ENCODE measurements around the gene CPT1B. TPM values are rescaled to one million over a fixed set of nuclear protein-coding genes. Genes with fewer than 3 reads are reported as not detected.

CPT1B gene
- total RNA-seq, 4 donors from 2014 or later, result 4.7 to 12.0 (median 6.8) TPM

GRCh38 chr22:50606165-50606945 lies 28.1 kb upstream of the CPT1B start:
- no peak overlapping the region for H3K4me3 ChIP-seq (ENCODE audit: low read depth, poor library complexity, severe bottlenecking)
- intact Hi-C loops (cut with DNase I; ENCODE audit: low total_unique reads), result no loop called here
- DNase-seq (ENCODE audit: low spot score in 2 of 2), result no peak
- 77% methylated on average over 19 of the region's 19 CpGs for WGBS, 2 donors
- no peak for TF ChIP-seq POLR2A (IDR thresholded peaks at IDR 0.05)
- TF ChIP-seq, protein P1, sequence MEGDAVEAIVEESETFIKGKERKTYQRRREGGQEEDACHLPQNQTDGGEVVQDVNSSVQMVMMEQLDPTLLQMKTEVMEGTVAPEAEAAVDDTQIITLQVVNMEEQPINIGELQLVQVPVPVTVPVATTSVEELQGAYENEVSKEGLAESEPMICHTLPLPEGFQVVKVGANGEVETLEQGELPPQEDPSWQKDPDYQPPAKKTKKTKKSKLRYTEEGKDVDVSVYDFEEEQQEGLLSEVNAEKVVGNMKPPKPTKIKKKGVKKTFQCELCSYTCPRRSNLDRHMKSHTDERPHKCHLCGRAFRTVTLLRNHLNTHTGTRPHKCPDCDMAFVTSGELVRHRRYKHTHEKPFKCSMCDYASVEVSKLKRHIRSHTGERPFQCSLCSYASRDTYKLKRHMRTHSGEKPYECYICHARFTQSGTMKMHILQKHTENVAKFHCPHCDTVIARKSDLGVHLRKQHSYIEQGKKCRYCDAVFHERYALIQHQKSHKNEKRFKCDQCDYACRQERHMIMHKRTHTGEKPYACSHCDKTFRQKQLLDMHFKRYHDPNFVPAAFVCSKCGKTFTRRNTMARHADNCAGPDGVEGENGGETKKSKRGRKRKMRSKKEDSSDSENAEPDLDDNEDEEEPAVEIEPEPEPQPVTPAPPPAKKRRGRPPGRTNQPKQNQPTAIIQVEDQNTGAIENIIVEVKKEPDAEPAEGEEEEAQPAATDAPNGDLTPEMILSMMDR (IDR thresholded peaks at IDR 0.05), result no peak

- WGBS, 2 donors, result 83 to 85% methylated on average over 20 of the region's 20 CpGs
- TF ChIP-seq, protein P1 (IDR thresholded peaks at IDR 0.05), result no peak
- no peak for TF ChIP-seq POLR2A (IDR thresholded peaks at IDR 0.05)
- no peak overlapping the region for H3K4me3 ChIP-seq (ENCODE audit: low read depth, poor library complexity, severe bottlenecking)
- no peak for DNase-seq (ENCODE audit: low spot score in 2 of 2)
- intact Hi-C loops (cut with DNase I; ENCODE audit: low total_unique reads), result no loop called here
These were observed 27.4 kb upstream of the CPT1B start for GRCh38 chr22:50605613-50606074.

- intact Hi-C loops (cut with DNase I; ENCODE audit: low total_unique reads), result no loop called here
- H3K4me3 ChIP-seq (ENCODE audit: low read depth, poor library complexity, severe bottlenecking), result no peak overlapping the region
- WGBS, 2 donors, result 82 to 83% methylated on average over 23 of the region's 23 CpGs
- DNase-seq (ENCODE audit: low spot score in 2 of 2), result no peak
- TF ChIP-seq, protein P1 (IDR thresholded peaks at IDR 0.05), result no peak
- TF ChIP-seq POLR2A (IDR thresholded peaks at IDR 0.05), result no peak
These were observed 26.9 kb upstream of the CPT1B start for GRCh38 chr22:50605002-50605612.

DNA sequence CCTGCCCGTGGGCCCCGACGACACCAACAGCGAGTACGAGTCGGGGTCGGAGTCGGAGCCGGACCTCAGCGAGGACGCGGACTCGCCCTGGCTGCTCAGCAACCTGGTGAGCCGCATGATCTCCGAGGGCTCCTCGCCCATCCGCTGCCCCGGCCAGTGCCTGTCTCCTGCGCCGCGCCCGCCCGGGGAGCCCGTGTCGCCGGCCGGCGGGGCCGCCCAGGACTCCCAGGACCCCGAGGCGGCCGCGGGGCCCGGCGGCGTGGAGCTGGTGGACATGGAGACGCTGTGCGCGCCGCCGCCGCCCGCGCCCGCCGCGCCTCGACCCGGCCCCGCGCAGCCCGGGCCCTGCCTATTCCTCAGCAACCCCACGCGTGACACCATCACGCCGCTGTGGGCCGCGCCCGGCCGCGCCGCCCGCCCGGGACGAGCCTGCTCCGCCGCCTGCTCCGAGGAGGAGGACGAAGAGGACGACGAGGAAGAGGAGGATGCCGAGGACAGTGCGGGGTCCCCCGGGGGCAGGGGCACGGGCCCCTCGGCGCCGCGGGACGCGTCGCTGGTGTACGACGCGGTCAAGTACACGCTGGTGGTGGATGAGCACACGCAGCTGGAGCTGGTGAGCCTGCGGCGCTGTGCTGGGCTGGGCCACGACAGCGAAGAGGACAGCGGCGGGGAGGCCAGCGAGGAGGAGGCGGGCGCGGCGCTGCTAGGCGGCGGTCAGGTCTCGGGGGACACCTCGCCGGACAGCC lies 26.2 kb upstream of the CPT1B start:
- intact Hi-C loops (cut with DNase I; ENCODE audit: low total_unique reads), result no loop called here
- no peak for TF ChIP-seq POLR2A (IDR thresholded peaks at IDR 0.05)
- TF ChIP-seq, protein P1 (IDR thresholded peaks at IDR 0.05), result no peak
- WGBS, 2 donors, result 57 to 75% methylated on average over 61 to 77 of the region's 103 CpGs
- H3K4me3 ChIP-seq (ENCODE audit: low read depth, poor library complexity, severe bottlenecking), result no peak overlapping the region
- DNase-seq (ENCODE audit: low spot score in 2 of 2), result no peak

GRCh38 chr22:50603511-50604255 lies 25.5 kb upstream of the CPT1B start:
- WGBS, 2 donors, result 22% methylated on average over 16 of the region's 70 CpGs; no CpG with 5 or more reads in 1 of the 2 donors
- DNase-seq (ENCODE audit: low spot score in 2 of 2), result no peak
- intact Hi-C loops (cut with DNase I; ENCODE audit: low total_unique reads), result no loop called here

More at GRCh38 chr22:50603511-50604255, 25.5 kb upstream of the CPT1B start:
- H3K4me3 ChIP-seq (ENCODE audit: low read depth, poor library complexity, severe bottlenecking), result no peak overlapping the region
- TF ChIP-seq, protein P1 (IDR thresholded peaks at IDR 0.05), result no peak
- no peak for TF ChIP-seq POLR2A (IDR thresholded peaks at IDR 0.05)

Data from lower leg skin (tissue), 4 donors.